ENCODE results near the gene ZNF385B.

Gene ZNF385B

DNA sequence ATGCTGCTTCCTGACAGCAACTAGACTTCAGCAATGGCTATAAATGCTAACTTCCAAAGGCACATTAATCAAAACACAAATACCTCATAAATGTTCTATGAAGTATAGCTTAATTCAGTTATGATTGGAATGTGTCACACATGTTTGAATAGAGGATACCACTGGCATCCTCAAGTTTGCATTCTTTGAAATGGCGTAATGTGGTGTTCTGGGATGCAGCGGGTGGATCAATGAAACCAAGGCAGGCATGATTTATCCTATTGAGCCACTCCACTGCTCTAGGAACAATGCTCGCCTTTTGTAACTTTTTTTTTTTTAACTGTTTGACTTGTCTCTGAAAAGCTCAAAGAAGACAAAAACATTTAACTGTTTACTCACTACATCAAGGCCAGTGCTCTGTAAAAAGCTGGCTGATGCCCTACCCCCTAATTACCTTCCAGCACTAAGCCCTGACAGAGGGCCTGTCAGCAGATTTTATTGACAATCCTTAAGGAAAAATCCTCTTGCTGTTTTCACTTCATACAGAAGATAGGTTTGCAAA, 318.0 kb downstream of the ZNF385B start:
- DNase-seq, result no peak

DNA sequence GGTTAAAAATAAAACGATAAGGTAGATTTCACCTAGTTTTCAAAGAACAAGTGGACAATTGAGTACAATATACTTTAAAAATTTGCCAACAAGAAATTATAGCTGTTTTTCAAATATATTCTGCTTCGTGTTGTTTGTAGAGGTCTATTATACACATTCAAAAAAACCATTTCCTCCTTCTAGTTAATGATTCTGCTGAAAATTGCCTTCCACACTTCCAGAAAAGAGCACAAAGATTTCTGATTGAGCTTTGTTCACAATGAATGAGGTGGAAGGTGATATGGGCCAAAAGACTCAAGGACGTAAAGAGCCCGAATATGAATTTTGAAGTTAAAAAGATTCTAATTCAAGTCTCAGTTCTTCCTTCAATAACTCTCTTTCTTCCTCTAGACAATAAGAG, 319.8 kb downstream of the ZNF385B start:
- no peak for DNase-seq

DNA sequence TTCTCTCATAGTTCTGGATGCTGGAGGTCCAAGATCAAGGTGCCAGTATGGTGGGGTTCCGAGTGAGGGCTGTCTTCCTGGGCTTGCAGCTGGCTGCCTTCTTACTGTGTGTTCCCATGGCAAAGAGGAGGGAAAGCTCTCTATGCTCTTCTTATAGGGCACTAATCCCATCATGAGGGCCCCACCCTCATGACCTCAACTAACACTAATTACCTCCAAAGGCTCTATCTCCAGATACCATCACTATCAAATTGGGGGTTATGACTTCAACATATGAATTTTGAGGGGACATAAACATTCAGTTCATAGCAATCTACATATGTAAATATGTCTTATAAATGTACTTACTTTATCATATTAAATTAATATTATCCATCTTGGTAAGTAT, 322.3 kb downstream of the ZNF385B start:
- DNase-seq, result no peak

GRCh38 chr2:179538406-179539123, 322.8 kb downstream of the ZNF385B start:
- DNase-seq, result no peak

GRCh38 chr2:179536185-179536584, 325.2 kb downstream of the ZNF385B start:
- no peak for DNase-seq

GRCh38 chr2:179533875-179534274, 327.5 kb downstream of the ZNF385B start:
- DNase-seq, result no peak

GRCh38 chr2:179532863-179533278, 328.5 kb downstream of the ZNF385B start:
- DNase-seq, result no peak

DNA sequence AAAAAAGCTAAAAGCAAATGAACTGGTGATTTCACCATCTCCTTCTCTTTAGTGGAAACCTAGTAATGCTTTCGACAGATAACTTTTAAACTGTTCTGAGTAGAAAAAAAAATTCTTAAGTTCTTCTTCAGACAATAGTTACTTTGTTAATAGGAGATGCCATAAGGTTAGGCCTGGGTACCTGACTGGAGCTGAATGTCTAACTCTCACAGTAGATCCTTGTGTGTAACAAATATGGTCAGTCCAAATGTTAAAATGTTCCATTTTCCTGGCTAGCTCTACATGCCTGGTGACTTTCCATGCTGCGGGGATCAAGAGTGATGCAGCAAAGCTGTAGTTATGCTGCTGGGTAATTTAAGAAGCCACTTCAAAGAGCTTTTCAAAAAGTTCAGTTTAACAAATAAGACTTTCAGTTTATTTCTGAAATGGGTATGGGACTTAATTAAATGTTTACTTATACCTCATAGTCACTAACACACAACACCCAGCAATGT, 332.8 kb downstream of the ZNF385B start:
- DNase-seq, result no peak

GRCh38 chr2:179525340-179525739, 336.1 kb downstream of the ZNF385B start:
- no peak for DNase-seq

GRCh38 chr2:179524809-179525339, 336.5 kb downstream of the ZNF385B start:
- no peak for DNase-seq

DNA sequence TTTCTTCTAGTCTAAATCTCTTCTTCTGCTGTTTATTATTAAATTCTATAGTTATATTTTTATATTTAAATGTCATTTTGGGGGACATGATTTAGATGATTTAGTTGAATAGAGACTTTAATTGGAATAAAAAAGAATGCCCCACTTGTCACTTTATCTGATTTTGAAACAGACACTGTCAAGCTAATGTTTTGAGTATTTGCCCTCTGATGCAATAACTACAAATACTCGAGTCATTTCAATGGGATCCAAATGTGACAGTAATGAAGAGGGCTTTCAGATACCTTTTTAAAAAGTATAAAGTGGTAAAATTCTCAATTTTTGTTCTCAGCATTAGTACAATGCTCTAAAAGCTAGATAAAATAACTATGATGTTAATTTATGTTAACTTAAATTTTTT, 339.5 kb downstream of the ZNF385B start:
- no peak for DNase-seq

DNA sequence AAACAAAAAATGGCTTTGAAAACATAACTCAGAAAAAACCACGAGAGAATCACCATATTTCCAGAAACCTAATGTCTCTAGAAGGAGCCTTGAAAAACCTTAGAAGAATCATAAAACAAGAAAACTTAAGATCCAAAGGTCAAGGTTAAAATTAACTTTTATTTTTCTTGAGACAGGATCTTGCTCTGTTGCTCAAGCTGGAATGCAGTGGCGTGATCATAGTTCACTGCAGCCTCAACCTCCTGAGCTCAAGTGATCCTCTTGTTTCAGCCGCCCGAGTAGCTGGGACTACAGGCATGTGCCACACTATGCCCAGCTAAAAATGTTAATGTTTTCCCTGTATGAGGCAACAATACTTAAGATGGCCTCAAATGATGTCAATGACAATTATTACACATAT, 342.6 kb downstream of the ZNF385B start:
- no peak for DNase-seq

DNA sequence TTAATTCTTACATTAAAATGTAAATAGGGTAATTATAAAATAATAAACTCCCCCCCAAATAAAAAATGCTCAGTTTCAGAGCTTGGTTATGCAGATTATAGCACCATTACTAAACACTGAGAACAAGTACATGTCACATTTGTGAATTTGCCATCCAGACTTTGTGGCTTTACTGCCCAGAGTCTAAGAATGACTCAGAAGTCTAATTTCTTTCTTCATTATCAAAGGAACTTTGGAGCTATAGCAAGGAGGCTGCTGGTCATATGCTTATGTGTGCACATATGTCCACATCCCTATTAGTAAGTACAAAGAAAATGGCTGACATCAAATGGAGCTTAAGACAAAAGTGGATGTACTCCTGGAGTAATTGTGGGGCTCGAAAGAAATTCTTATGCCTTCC, 348.2 kb downstream of the ZNF385B start:
- no peak for DNase-seq

GRCh38 chr2:179512281-179513035, 349.0 kb downstream of the ZNF385B start:
- DNase-seq, result no peak

DNA sequence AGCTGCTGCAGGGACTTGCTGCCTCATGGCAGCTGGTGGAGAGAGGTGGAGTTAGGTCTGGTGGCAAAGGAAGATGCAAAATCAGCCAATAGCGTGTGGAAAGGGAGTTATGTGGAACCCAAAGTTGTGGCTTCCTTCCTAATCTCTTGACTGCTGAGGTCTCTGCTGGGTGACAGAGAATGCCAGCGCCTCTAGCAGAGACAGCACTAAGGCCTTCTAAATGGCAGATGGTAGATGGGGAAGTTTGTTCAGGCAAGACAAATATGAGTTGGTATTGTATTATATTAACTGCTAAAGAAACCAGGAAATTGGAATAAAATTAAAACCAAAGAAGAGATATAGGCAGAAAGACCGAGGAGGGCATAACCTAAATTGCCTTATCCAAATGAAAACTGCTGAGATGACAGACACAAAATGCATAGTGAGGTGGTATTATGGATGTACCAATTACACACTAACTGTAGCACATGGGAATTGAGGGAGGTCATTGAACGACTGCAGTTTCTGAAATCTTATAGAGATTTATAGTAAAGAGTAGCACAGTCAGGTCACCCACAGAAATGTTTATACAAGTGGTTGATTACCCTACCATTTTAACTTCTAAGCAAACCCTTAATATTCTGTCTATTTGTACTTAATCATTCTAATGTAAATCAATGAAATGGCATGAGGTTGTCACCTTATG, 350.2 kb downstream of the ZNF385B start:
- DNase-seq, result no peak

GRCh38 chr2:179495315-179495714, 366.1 kb downstream of the ZNF385B start:
- DNase-seq, result no peak

DNA sequence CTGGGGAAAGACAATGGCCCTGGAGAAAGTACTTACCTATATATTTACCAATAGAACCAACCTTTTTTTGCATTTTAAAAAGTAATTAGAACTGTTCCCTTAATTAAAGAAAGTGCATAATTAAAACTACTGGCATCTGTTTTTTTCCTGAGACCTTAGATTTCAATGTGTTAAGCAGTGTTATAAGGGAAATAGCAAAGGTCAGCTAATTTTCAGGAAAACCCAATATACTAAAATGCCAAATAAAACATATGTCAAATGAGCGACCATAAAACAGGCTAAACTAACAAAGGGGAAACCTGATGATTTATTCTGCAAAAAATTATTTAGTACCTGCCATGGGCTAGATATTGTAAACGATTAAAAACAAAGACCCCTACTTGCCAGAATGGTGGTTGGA, 372.8 kb downstream of the ZNF385B start:
- no peak for DNase-seq

DNA sequence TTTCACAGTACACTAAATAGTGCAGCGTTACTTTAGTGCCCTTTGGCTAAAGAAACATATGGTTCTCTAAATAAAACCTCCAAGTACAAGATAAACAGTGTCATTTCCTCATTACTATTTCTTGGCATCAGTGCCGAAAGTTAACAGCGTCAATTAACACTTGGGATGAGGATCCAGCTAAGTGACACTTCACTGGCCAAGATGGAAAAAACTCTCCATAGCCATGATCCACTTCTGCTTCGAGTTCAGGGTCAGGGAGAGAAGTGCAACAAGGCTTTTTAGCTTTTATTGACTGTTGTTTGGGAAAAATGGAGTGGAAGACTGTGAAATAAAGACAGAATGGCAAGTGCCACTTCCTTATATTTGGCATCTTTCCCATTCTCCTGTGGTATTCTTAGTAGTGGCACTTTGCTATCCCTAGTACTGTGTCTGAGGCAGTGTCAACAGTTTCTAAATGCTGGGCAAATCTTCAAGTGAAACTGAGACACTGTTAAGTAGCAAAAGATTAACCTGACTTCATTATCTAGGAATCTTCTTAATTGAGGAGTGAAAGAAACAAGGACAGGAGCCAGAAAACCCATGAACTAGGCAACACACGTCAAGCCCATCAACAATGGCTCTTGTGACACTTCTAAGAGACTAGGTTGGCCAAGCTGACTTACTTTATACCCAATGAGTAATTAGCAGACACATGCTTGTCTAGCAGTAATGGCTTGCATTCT, 374.2 kb downstream of the ZNF385B start:
- no peak for DNase-seq

DNA sequence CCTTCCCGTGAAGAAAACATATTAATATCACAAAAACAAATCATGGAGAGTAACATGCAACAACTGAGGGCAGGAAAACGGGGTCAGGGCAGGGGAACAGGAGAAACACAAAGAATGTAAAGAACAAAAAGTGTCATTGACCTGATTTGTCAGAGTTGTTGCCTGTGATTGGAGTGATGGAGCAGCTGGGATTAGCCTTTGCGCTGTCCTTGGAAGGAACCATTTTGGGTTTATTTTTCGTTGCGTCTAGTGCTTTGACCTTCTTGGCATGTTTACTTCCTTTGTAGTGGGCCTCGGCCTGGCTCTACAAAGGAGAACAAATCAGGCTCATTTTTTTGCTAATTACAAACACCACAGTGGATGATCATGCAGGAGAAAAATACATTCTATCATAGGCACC, 378.3 kb downstream of the ZNF385B start:
- no peak for DNase-seq

- no peak for DNase-seq
Observed at GRCh38 chr2:179479947-179480346, 381.5 kb downstream of the ZNF385B start.

DNA sequence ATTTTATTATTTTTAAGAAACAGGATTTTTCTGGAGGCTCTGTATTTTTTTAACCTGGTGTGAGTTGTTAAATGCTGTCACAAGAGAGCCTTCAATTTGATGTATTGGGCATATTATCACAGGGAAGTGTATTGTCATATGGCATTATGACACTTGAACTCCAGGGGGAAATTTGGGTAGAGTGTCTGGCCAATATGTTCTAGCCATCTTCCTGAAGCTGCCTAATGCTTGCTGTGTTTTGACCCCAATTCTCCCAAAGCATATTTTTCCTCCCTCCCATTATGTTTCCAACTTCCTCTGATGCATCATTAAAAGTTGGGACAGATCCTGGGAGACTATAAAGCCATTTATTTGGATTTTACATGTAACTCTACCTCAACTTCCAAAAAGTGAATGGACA, 382.6 kb downstream of the ZNF385B start:
- DNase-seq, result no peak

DNA sequence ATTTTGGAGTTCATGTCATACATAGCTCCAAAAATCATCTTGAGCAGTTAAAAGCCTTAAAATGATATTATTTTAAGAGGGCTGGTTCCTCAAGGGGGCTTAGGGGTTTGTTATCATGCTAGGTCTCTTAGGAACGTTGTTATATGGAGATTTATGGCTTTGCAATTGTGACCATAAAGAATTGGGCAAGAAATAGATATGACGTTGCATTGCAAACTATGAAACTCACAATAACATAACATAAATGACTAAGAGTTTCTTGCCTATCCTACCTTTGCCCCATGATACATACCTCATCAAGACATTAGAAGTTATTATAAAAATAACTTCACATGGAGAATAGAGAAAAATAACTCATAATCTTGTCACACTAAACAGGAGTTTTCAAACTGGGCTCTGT, 390.4 kb downstream of the ZNF385B start:
- no peak for DNase-seq

DNA sequence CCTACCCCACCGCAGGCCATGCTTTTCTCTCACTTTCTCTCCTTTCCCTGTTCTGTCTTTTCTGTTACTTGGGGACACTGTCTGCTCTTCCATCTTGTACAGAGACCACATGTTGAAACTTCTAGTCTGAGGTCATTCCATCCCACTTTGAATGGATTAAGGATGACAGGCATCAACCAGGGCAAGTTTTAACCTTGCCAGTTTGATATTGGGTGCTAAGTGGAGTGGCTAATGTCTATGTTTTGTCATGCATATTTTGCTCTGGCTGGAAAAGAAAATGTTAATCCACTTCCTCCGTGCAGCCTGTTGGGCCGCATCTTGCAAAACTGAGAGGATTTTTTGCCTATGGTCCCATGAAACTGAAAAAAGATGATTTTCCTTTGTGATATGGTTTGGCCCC, 391.3 kb downstream of the ZNF385B start:
- no peak for DNase-seq
